ENCODE measurements around the gene ILDR2. TPM values are rescaled to one million over a fixed set of nuclear protein-coding genes. Genes with fewer than 3 reads are reported as not detected.

Gene ILDR2
- total RNA-seq, 1 experiment from 2014 or later = not detected

GRCh38 chr1:166933140-166933539 lies 42.2 kb downstream of the ILDR2 start:
- Histone ChIP-seq H3K27ac (ENCODE audit: low read depth, low read length, poor library complexity, severe bottlenecking) (no peak overlapping the region), H3K4me1 (ENCODE audit: insufficient read depth, low read length, poor library complexity, severe bottlenecking) (no peaks in the 10 kb centered on the region), H3K4me3 (ENCODE audit: low read depth, low read length, poor library complexity, severe bottlenecking) (no peak overlapping the region), H3K27me3 (replicated peaks; ENCODE audit: insufficient read depth, low read depth, low read length, poor library complexity) (peaks cover 87% of the 10 kb centered on the region), H3K9me3 (ENCODE audit: low read depth, low read length, poor library complexity, severe bottlenecking) (no peaks in the 10 kb centered on the region), H3K36me3 (ENCODE audit: insufficient read depth, low read length, poor library complexity, severe bottlenecking) (no peaks in the 10 kb centered on the region)
- intact Hi-C loops (cut with micrococcal nuclease; ENCODE audit: unreplicated experiment) = no loop called here
- no TSS peak for BruUV-seq (replicated peaks)
- TF ChIP-seq CTCF (conservative IDR thresholded peaks at IDR 0.05; ENCODE audit: low read depth, low read length) = no peak
- no peak for TF ChIP-seq EZH2 (IDR thresholded peaks at IDR 0.05; ENCODE audit: borderline replicate concordance, low read depth, low read length, poor library complexity, severe bottlenecking)
- no peak for DNase-seq (ENCODE audit: low spot score)
- ChIA-PET POLR2A (ENCODE audit: low non-redundant PET) (no interaction called here), CTCF (no interaction called here)

DNA sequence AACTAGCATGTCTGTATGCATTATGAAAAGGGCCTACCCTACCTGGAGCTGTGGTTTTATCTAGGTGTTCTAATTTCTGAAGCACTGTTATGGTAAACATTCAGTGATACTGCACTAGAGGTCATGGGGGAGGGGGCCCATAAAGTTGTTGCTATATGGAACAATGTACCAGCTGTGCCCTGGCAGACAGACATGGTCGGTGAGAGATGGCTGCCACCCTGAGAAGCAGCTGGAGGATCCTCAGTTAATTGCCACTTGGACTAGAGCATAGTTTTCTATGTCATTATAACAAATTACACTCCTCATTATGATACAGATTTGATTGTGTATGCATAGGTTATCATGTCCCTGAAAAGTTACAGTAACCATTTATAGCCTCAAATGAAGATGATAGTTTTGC lies 45.4 kb downstream of the ILDR2 start:
- Histone ChIP-seq H3K36me3 (ENCODE audit: insufficient read depth, low read length, poor library complexity, severe bottlenecking) (no peaks in the 10 kb centered on the region), H3K4me1 (ENCODE audit: insufficient read depth, low read length, poor library complexity, severe bottlenecking) (no peaks in the 10 kb centered on the region), H3K27me3 (replicated peaks; ENCODE audit: insufficient read depth, low read depth, low read length, poor library complexity) (peaks cover 70% of the 10 kb centered on the region), H3K4me3 (ENCODE audit: low read depth, low read length, poor library complexity, severe bottlenecking) (no peak overlapping the region), H3K27ac (ENCODE audit: low read depth, low read length, poor library complexity, severe bottlenecking) (no peak overlapping the region), H3K9me3 (ENCODE audit: low read depth, low read length, poor library complexity, severe bottlenecking) (no peaks in the 10 kb centered on the region)
- no peak for TF ChIP-seq CTCF (conservative IDR thresholded peaks at IDR 0.05; ENCODE audit: low read depth, low read length)
- TF ChIP-seq EZH2 (IDR thresholded peaks at IDR 0.05; ENCODE audit: borderline replicate concordance, low read depth, low read length, poor library complexity, severe bottlenecking) = no peak
- ChIA-PET POLR2A (ENCODE audit: low non-redundant PET) (no interaction called here), CTCF (no interaction called here)
- no TSS peak for BruUV-seq (replicated peaks)
- intact Hi-C loops (cut with micrococcal nuclease; ENCODE audit: unreplicated experiment) = no loop called here
- no peak for DNase-seq (ENCODE audit: low spot score)

DNA sequence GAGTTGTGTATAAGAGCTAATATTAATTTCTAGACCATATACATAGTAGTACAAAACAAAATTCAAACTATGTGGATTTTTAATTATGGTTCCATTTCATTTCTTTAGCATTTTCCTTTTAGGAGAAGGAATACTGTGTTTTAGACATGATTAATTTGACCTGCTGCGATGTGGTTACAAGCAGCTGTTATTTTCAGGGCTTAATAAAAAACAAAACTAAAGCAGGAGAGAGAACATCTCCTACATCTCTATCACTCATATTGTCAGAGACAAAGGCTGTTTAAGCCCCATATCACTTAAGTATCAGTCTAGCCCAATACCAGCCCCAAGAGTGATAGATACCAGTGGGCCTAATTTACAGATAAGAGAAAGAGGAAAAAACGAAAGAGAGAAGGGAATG lies 47.6 kb downstream of the ILDR2 start:
- Histone ChIP-seq H3K27me3 (replicated peaks; ENCODE audit: insufficient read depth, low read depth, low read length, poor library complexity) (peaks cover 58% of the 10 kb centered on the region), H3K36me3 (ENCODE audit: insufficient read depth, low read length, poor library complexity, severe bottlenecking) (no peaks in the 10 kb centered on the region), H3K27ac (ENCODE audit: low read depth, low read length, poor library complexity, severe bottlenecking) (no peak overlapping the region), H3K4me1 (ENCODE audit: insufficient read depth, low read length, poor library complexity, severe bottlenecking) (no peaks in the 10 kb centered on the region), H3K4me3 (ENCODE audit: low read depth, low read length, poor library complexity, severe bottlenecking) (no peak overlapping the region), H3K9me3 (ENCODE audit: low read depth, low read length, poor library complexity, severe bottlenecking) (no peaks in the 10 kb centered on the region)
- no TSS peak for BruUV-seq (replicated peaks)
- ChIA-PET CTCF (no interaction called here), POLR2A (ENCODE audit: low non-redundant PET) (no interaction called here)
- TF ChIP-seq CTCF (conservative IDR thresholded peaks at IDR 0.05; ENCODE audit: low read depth, low read length) (no peak), EZH2 (IDR thresholded peaks at IDR 0.05; ENCODE audit: borderline replicate concordance, low read depth, low read length, poor library complexity, severe bottlenecking) (no peak)
- intact Hi-C loops (cut with micrococcal nuclease; ENCODE audit: unreplicated experiment) = no loop called here
- no peak for DNase-seq (ENCODE audit: low spot score)

All from A673 (cell line).